Nephron progenitor cell (in vitro differentiated cells): ENCODE data around the gene PTX3.

Source experiments
- DNase-seq: peaks from one replicate; pipeline ENCODE4 v3.0.0; 2021
- H3K27ac Mint-ChIP-seq: 2 replicates; pipeline ENCODE4 v1.8.0; 2021; ENCODE audit warnings: mild to moderate bottlenecking, moderate library complexity, mixed read lengths
- H3K27me3 Mint-ChIP-seq: 2 replicates; pipeline ENCODE4 v1.8.0; 2021; ENCODE audit warnings: mild to moderate bottlenecking, low read depth, mixed read lengths; ENCODE audit not compliant: poor library complexity
- H3K36me3 Mint-ChIP-seq: 2 replicates; pipeline ENCODE4 v1.8.0; 2021; ENCODE audit warnings: low read depth, mixed read lengths
- H3K4me1 Mint-ChIP-seq: 2 replicates; pipeline ENCODE4 v1.8.0; 2021; ENCODE audit warnings: mixed read lengths
- H3K4me3 Mint-ChIP-seq: 2 replicates; pipeline ENCODE4 v1.8.0; 2021; ENCODE audit warnings: mild to moderate bottlenecking, moderate library complexity, mixed read lengths
- H3K9me3 Mint-ChIP-seq: 2 replicates; pipeline ENCODE4 v1.8.0; 2021; ENCODE audit warnings: mild to moderate bottlenecking, moderate library complexity, mixed read lengths
- CTCF ChIP-seq: fragments of 200-600 bp; sonication (generic); IDR thresholded peaks from 2 replicates; pipeline ENCODE4 v1.5.0; 2021; ENCODE audit warnings: antibody characterized with exemption

The PTX3 gene

GRCh38 chr3:157467200-157467599 is 30.6 kb downstream of the PTX3 start:
- DNase-seq, result no peak
- Mint-ChIP-seq H3K4me3 (no peak overlapping the region), H3K27ac (no peak overlapping the region), H3K27me3 (peaks cover 14% of the 10 kb centered on the region), H3K36me3 (no peaks in the 10 kb centered on the region), H3K9me3 (no peaks in the 10 kb centered on the region), H3K4me1 (no peaks in the 10 kb centered on the region)
- no peak for TF ChIP-seq CTCF

- H3K4me3 Mint-ChIP-seq, result no peak overlapping the region
- H3K27ac Mint-ChIP-seq, result no peak overlapping the region
- H3K9me3 Mint-ChIP-seq, result no peaks in the 10 kb centered on the region
- H3K36me3 Mint-ChIP-seq, result no peaks in the 10 kb centered on the region
- DNase-seq, result no peak
- peaks cover 10% of the 10 kb centered on the region for H3K27me3 Mint-ChIP-seq
- H3K4me1 Mint-ChIP-seq, result no peaks in the 10 kb centered on the region
- TF ChIP-seq CTCF, result no peak
Observed at GRCh38 chr3:157469561-157470294, 33.1 kb downstream of the PTX3 start.

GRCh38 chr3:157471064-157471463 is 34.4 kb downstream of the PTX3 start:
- no peak for DNase-seq
- Mint-ChIP-seq H3K4me3 (no peak overlapping the region), H3K36me3 (no peaks in the 10 kb centered on the region), H3K4me1 (no peaks in the 10 kb centered on the region), H3K27ac (no peak overlapping the region), H3K27me3 (peaks cover 10% of the 10 kb centered on the region), H3K9me3 (no peaks in the 10 kb centered on the region)
- no peak for TF ChIP-seq CTCF

- Mint-ChIP-seq H3K36me3 (no peaks in the 10 kb centered on the region), H3K4me3 (no peak overlapping the region), H3K9me3 (peaks cover 4% of the 10 kb centered on the region), H3K27ac (no peak overlapping the region), H3K4me1 (no peaks in the 10 kb centered on the region), H3K27me3 (peaks cover 15% of the 10 kb centered on the region)
- no peak for TF ChIP-seq CTCF
- DNase-seq, result no peak
Observed at GRCh38 chr3:157472648-157473047, 36.0 kb downstream of the PTX3 start.

- Mint-ChIP-seq H3K4me3 (no peak overlapping the region), H3K9me3 (peaks cover 7% of the 10 kb centered on the region), H3K27me3 (peaks cover 4% of the 10 kb centered on the region), H3K36me3 (no peaks in the 10 kb centered on the region), H3K4me1 (no peaks in the 10 kb centered on the region), H3K27ac (no peak overlapping the region)
- DNase-seq, result no peak
- TF ChIP-seq CTCF, result no peak
Observed at GRCh38 chr3:157475921-157476414, 39.3 kb downstream of the PTX3 start.

- H3K27me3 Mint-ChIP-seq, result peaks cover 4% of the 10 kb centered on the region
- no peak overlapping the region for H3K4me3 Mint-ChIP-seq
- H3K27ac Mint-ChIP-seq, result no peak overlapping the region
- peaks cover 18% of the 10 kb centered on the region for H3K9me3 Mint-ChIP-seq
- no peak for TF ChIP-seq CTCF
- no peaks in the 10 kb centered on the region for H3K4me1 Mint-ChIP-seq
- no peak for DNase-seq
- no peaks in the 10 kb centered on the region for H3K36me3 Mint-ChIP-seq
Observed at GRCh38 chr3:157477441-157477840, 40.8 kb downstream of the PTX3 start.
